H1 (cell line): ENCODE results near the gene CCDC141.

Source experiments
- CBX5 ChIP-seq: fragments of 300-800, 300-1000 bp; sonication (generic); IDR thresholded peaks from 2 replicates; pipeline ENCODE4 v1.7.1; 2016; ENCODE audit warnings: antibody characterized with exemption, low read length, low read depth
- CHD2 ChIP-seq: IDR thresholded peaks from 2 replicates; pipeline ENCODE4 v1.6.1; 2012; ENCODE audit warnings: low read length, improper control_type of control experiment
- CTCF ChIP-seq, 3 experiments: IDR thresholded peaks; 1 replicate in 2 of 3; 2 replicates in 1 of 3; pipeline versions ENCODE4 v1.5.1 to v1.6.1; 2011; ENCODE audit warnings: low read length in 3 of 3, mild to moderate bottlenecking in 3 of 3, inconsistent platforms in 2 of 3, low read depth in 1 of 3, moderate library complexity in 1 of 3; ENCODE audit not compliant: insufficient read depth in 1 of 3; ENCODE audit errors: control extremely low read depth in 1 of 3
- EGR1 ChIP-seq: IDR thresholded peaks from 2 replicates; pipeline ENCODE4 v1.6.1; 2011; ENCODE audit warnings: low read depth, low read length, borderline replicate concordance
- EZH2 ChIP-seq: fragments of 200-600 bp; sonication (generic); IDR thresholded peaks from 2 replicates; pipeline ENCODE4 v1.7.1; 2012; ENCODE audit warnings: low read depth, mild to moderate bottlenecking, moderate library complexity, low read length, inconsistent platforms; ENCODE audit not compliant: severe bottlenecking
- GABPA ChIP-seq: IDR thresholded peaks from 2 replicates; pipeline ENCODE4 v1.6.1; 2011; ENCODE audit warnings: mild to moderate bottlenecking, low read length, moderate library complexity, borderline replicate concordance; ENCODE audit not compliant: insufficient read depth
- JUN ChIP-seq: IDR thresholded peaks from 2 replicates; pipeline ENCODE4 v1.6.1; 2011; ENCODE audit warnings: low read depth, mild to moderate bottlenecking, improper control_type of control experiment, low read length
- PHF8 ChIP-seq: fragments of 200-600 bp; sonication (generic); conservative IDR thresholded peaks from 2 replicates; pipeline ENCODE4 v1.7.1; 2012; ENCODE audit warnings: low read depth, mild to moderate bottlenecking, inconsistent platforms, low read length, moderate library complexity
- POLR2A ChIP-seq, 2 experiments: IDR thresholded peaks; 1 replicate in 1 of 2; 2 replicates in 1 of 2; pipeline ENCODE4 v1.6.1; 2011; ENCODE audit warnings: low read depth in 2 of 2, low read length in 2 of 2, mild to moderate bottlenecking in 2 of 2; ENCODE audit errors: control extremely low read depth in 1 of 2
- RAD21 ChIP-seq, 2 experiments: IDR thresholded peaks in 1 of 2; conservative IDR thresholded peaks in 1 of 2; 2 replicates each; pipeline ENCODE4 v1.6.1; 2011; ENCODE audit warnings: low read depth in 2 of 2, low read length in 2 of 2, improper control_type of control experiment in 1 of 2, inconsistent platforms in 1 of 2, mild to moderate bottlenecking in 1 of 2, moderate library complexity in 1 of 2
- RBBP5 ChIP-seq: IDR thresholded peaks from 2 replicates; pipeline ENCODE4 v1.7.1; 2012; ENCODE audit warnings: low read depth, mild to moderate bottlenecking, inconsistent platforms, low read length, moderate library complexity, borderline replicate concordance
- RFX5 ChIP-seq: IDR thresholded peaks from 2 replicates; pipeline ENCODE4 v1.6.1; 2011; ENCODE audit warnings: low read depth, low read length, improper control_type of control experiment, borderline replicate concordance
- SP1 ChIP-seq: IDR thresholded peaks from 2 replicates; pipeline ENCODE4 v1.6.1; 2011; ENCODE audit warnings: low read depth, low read length
- TF ChIP-seq, protein P1 (sequence below): IDR thresholded peaks from 2 replicates; pipeline ENCODE4 v1.6.1; 2011; ENCODE audit warnings: low read length, improper control_type of control experiment

GRCh38 chr2:178833382-178833781, 216.6 kb downstream of the CCDC141 start:
- no peak for TF ChIP-seq JUN
- TF ChIP-seq SP1 = no peak
- TF ChIP-seq CBX5 = no peak
- TF ChIP-seq CHD2 = no peak
- TF ChIP-seq POLR2A (IDR thresholded peaks at IDR 0.05; ENCODE audit: control extremely low read depth in 1 of 2, low read depth in 2 of 2, low read length in 2 of 2) = no peak
- TF ChIP-seq CTCF (IDR thresholded peaks at IDR 0.05; ENCODE audit: control extremely low read depth in 1 of 3, insufficient read depth in 1 of 3, low read depth in 1 of 3, low read length in 3 of 3) = no peak
- TF ChIP-seq EZH2 = no peak
- TF ChIP-seq RAD21 (IDR thresholded peaks at IDR 0.05 in 1 of 2, conservative IDR thresholded peaks at IDR 0.05 in 1 of 2; ENCODE audit: low read depth in 2 of 2, low read length in 2 of 2) = no peak
- TF ChIP-seq, protein P1, sequence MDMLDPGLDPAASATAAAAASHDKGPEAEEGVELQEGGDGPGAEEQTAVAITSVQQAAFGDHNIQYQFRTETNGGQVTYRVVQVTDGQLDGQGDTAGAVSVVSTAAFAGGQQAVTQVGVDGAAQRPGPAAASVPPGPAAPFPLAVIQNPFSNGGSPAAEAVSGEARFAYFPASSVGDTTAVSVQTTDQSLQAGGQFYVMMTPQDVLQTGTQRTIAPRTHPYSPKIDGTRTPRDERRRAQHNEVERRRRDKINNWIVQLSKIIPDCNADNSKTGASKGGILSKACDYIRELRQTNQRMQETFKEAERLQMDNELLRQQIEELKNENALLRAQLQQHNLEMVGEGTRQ = no peak
- TF ChIP-seq GABPA = no peak
- TF ChIP-seq EGR1 = no peak
- no peak for TF ChIP-seq RBBP5
- TF ChIP-seq RFX5 = no peak
- TF ChIP-seq PHF8 = no peak
